GM18498 (cell line): ENCODE results near the gene UPP2.

Source experiments
- ATAC-seq: cut with Tn5 transposase; IDR thresholded peaks from one replicate; pipeline ENCODE4 v1.9.1; 2021; ENCODE audit warnings: mild to moderate bottlenecking, moderate library complexity; ENCODE audit not compliant: unreplicated experiment

UPP2 gene

GRCh38 chr2:158101384-158101926 is at the start of gene UPP2:
Gene UPP2 (plus strand): TSS chr2:158101876. CDS start chr2:158102064, 188 bp downstream.
- ATAC-seq: no peak

DNA sequence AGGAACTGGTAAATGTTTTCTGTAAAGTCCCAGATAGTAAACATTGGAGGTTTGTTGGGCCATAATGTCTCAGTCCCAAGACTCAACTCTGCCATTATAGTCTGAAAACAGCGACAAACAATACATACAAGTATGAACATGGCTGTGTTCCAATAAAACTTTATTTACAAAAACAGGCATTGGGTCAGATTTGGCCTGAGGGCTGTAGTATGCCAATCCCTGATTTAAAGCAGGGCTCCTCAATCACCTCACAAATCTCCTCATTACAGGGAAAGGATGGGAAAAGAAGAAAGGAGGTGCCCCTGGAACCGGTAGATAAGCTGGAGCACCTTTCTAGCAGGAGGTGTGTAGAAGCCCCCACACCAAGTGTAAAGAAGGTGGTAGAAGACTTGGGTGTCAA is 48.9 kb upstream of the UPP2 start:
- ATAC-seq: no peak

GRCh38 chr2:158056875-158057274 is 44.8 kb upstream of the UPP2 start:
- no peak for ATAC-seq

- no peak for ATAC-seq
These were observed 41.4 kb upstream of the UPP2 start for GRCh38 chr2:158060160-158060834.

DNA sequence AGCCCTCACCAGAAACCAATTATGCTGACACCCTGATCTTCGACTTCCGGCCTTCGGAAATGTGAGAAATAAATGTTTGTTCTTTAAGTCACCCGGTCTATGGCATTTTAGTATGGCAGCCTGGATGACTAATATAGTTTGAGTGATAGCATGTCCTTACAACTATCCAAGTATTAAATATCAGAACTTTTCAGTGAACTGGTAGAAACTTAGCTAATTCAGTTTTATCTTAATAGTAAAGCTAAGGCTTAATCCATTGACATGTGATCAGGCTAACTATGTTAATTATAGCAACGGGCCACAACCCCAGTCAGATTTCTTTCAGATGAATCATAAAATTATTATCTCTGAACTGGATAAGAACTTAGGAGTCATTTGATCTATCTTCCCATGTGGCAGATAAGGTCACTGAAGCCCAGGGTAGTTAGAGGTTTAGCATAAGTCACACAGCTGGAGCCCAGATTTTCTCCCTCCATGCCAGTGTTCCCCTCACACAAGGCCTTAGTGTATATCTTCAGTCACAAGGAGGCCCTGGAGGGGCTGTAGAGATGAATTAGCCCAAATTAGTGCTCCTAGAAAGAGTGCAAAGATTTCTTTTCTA is 40.7 kb upstream of the UPP2 start:
- ATAC-seq: no peak

GRCh38 chr2:158061763-158062162 is 39.9 kb upstream of the UPP2 start:
- ATAC-seq: no peak

- ATAC-seq: no peak
These were observed 35.5 kb upstream of the UPP2 start for GRCh38 chr2:158066046-158066713.

DNA sequence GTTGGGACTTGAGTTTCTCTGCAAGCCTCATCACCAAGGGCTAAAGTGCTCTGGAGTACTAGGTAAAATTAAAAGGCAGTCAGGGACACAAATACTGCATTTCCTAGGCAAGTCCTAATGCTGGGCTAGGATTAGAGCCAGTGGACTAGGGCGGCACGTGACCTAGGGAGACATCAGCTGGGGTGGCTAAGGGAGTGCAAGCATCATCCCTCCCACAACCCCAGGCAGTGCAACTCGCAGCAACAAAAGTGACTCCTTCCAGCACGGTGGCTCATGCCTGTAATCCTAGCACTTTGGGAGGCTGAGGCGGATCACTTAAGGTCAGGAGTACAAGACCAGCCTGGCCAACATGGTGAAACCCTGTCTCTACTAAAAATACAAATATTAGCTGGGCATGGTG is 30.7 kb upstream of the UPP2 start:
- no peak for ATAC-seq

DNA sequence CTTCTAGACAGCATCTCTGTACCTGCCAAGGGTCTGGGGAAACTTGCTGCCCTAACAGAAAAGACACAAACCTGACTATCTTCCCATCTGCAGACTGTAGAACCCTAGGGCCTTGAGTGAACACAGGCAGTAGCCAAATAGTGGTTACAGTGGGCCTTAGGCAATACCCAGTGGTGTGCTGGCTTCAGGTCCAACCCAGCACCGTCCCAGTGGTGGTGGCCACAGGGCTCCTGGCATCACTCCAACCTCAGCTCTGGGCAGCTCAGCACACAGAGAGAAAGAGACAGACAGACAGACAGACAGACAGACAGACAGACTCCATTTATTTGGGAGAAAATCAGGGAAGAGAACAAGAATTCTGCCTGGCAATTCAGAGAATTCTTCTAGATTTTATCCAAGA is 29.3 kb upstream of the UPP2 start:
- no peak for ATAC-seq

DNA sequence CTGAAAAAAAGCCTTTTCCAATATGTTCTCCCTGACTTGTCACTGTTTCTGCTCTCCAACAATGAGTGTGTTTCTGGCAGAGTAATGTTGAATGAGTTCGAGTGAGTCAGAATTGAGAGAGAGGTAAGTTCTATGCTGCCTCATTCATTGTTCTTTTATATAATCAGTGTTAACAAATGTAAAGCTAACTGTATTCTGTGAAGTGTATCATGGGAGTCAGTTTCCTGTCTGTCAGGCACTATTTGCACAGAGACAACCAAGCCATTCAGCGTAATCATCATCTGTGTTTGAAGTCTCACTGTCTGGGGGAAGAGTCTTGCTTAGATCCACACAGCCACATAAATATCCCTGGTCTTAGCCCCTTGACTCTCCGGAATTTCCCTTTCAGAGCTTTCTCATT is 22.0 kb upstream of the UPP2 start:
- no peak for ATAC-seq

GRCh38 chr2:158088093-158088492 is 13.6 kb upstream of the UPP2 start:
- no peak for ATAC-seq

DNA sequence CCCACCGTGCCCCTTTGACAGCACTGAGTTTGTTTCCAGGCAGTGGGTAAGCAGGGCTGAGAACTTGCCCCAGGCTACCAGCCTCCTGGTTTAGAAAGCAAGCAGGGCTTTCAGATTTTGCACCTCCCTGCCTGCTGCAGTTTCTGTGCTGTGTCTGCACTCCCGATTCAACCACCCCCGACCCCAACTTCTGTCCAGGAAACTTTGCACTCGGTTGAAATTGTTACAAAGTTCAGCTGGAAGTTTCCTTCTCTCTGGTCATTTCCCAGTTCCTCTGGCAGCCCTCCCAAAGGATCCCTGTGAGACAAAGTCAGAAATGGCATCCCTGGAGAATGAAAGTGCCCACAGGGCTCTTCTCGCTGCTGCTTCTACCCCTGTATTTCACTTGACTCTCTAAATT is 12.4 kb upstream of the UPP2 start:
- ATAC-seq: no peak

- ATAC-seq: no peak
These were observed 10.0 kb upstream of the UPP2 start for GRCh38 chr2:158091647-158092046.

- no peak for ATAC-seq
These were observed 7.1 kb upstream of the UPP2 start for GRCh38 chr2:158094487-158095092.

DNA sequence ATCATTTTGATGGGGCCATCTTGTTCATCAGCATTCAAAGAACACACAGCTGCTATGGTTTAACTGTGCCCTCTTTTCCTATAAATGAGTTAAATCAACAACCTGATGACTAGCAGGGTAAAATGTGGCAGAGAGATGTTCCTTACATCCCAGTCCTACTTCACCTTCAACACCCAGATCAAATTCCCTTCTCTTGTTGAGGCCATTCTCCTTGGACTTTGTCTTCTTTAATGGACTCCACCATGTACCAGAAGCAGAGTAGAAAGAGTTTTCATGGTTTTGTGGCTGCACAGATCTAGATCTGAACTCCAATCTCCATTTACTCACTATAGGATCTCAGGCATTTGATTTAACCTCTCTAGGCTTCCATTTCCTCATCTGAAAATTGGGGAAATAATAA is 6.4 kb upstream of the UPP2 start:
- no peak for ATAC-seq

GRCh38 chr2:158095912-158096311 is 5.8 kb upstream of the UPP2 start:
- ATAC-seq: no peak

DNA sequence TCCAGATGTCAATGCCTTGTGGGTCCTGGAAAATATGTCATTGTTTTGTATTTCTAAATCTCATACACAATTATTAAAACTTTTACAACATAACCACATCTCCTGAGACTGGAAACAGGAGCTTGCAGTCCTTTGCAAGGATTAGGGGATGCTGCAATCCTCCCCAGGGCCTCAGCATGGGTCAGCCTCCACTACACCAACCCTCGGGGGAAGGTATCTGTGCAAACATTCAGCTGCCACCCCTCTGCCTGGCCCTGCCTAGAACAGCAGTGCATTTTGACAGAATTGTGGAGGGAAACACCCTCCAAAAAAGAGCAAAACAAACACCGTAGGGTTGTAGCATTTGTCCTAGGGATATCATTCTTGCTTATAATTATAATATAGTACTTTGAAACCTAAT is 4.2 kb upstream of the UPP2 start:
- no peak for ATAC-seq

- ATAC-seq: no peak
These were observed 3.5 kb upstream of the UPP2 start for GRCh38 chr2:158098178-158098577.

DNA sequence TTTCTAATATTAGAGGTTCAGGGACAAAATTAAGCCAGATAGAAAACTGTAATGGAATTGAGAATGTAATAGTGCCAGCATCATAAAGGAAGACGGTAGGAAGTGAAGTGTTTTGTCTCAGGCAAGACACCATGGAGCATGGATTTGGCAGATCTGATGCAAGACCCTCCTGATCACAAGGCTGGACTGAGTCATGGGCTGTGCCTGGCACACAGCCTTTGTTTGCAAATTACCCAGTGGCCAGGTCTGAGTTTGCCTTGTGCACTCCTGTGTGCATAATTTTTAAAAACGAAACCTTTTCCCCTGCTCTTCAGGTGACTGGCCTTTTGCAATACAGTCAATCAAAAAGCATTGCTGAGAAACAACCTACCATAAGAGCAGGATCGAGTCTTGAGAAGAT is 2.0 kb upstream of the UPP2 start:
- no peak for ATAC-seq

DNA sequence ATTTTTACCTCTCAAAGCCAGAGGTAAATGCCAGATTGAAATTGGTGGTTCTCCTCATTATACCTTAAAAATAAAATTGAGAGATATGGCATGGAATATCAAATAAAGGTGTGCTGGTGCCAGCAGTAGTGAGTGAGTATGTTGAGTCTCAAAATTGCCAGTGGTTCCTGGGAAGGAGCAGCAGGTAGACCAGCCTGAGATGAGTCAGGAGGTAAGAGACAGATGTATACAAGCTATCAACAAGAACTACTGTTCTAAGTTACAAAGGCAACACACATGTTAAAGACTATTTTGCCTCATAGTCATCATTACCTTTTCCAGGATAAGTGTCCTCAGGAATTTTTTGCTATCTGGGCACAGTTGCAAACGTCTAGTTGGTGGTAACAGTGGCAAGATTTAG is 1.3 kb upstream of the UPP2 start:
- no peak for ATAC-seq

- no peak for ATAC-seq
These were observed 770 bp downstream of the UPP2 start for GRCh38 chr2:158102446-158102845.
